Activated T-helper 9 cell treated with anti-CD3 and anti-CD28 coated beads, Interleukin-2, amount 50 U/mL, for 16 hours (primary cell): ENCODE measurements around the gene ARHGAP6.

Source experiments
- DNase-seq: peaks from one replicate; pipeline ENCODE4 v3.0.0-alpha.2; 2020; ENCODE audit warnings: low read depth

Gene ARHGAP6

GRCh38 chrX:11665168-11666111 lies at the start of gene ARHGAP6:
Gene ARHGAP6 (minus strand): TSS chrX:11665920. CDS start chrX:11664828, 1,092 bp downstream.
- no peak for DNase-seq

- DNase-seq, result no peak
Measured at GRCh38 chrX:11704725-11705495, 39.2 kb upstream of the ARHGAP6 start.

DNA sequence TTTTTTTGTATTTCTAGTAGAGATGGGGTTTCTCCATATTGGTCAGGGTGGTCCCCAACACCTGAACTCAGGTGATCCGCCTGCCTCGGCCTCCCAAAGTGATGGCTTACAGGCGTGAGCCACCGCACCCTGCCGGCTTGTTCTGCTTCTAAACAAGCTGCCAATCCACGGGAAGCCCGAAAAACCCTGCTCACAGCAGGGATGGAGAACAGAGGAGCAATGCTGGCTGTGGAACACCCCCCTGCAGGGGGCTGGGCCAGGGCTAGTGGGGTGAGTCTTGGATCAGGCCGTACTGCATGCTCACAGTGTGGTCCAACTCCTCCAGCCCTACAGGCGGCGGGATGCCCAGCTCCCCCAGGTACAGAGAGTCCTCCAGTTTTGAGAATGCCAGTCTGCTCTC lies 38.1 kb upstream of the ARHGAP6 start:
- no peak for DNase-seq

DNA sequence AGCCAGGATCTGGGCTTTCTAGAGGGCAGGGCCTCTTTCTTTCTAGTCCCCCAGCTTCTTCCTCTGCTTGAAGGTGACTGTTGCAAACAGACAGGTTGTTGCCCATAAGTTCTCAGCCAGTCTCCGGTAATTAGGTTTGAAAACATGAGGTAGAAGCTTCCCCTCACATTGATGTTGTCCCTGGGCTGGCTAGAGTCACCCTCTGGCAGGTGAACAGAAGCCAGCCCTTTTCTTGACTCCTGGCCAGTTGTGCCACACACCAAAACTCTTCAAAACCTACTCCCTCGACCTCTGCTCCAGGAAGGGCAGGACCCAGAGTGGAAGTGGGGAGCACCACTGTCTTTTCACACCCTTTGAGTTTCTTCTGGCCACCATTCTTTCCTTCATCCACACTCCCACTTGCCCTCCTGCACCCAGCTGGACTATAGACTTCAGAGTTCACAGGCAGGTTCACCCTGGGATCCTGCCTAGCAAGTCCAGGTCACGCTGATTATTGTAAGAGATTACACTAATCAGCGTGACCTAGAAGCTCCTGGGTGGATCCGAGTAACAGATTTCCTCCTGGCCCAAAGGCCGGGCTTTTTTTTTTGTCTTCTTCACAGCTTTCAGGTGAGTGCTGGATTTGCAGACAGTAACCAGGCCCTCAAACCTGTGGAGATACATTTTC lies 37.4 kb upstream of the ARHGAP6 start:
- DNase-seq, result no peak

DNA sequence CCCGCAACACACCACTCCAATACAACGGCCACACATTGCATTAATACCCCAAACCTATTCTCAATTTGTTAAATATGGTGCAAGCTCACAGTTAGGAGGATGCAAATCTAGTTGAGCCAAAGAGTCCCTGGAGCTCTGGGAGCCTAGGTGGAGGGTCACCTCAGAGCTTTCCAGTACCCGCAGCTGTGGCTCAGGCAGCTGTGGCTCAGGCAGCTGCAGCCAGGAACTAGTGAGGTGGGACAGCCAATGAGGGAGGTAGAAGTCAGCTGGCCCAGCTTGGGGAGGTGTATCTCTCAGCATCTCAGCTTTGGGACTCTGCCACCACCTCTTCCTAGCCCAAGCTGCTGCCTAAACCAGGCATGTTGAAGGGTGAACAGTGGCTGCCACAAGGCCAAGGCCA lies 36.7 kb upstream of the ARHGAP6 start:
- DNase-seq, result no peak

DNA sequence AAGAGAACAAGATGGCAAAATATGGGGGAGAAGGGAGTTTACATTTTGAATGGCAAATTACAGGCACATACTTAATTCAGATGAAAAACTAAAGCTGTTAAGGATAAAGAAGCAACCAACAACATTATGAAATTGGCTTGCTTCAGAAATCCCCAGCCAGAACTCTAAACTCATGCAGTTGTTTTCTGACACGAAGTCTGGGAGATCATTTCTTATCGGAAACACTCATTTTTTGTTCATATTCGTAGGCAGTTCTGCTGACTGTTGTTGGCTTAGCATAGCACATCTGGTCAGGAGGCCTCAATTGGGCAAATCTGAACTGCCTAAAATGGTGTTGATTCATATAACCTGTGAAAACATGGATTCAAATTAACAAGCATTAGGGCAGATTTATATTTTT lies 33.0 kb upstream of the ARHGAP6 start:
- no peak for DNase-seq

DNA sequence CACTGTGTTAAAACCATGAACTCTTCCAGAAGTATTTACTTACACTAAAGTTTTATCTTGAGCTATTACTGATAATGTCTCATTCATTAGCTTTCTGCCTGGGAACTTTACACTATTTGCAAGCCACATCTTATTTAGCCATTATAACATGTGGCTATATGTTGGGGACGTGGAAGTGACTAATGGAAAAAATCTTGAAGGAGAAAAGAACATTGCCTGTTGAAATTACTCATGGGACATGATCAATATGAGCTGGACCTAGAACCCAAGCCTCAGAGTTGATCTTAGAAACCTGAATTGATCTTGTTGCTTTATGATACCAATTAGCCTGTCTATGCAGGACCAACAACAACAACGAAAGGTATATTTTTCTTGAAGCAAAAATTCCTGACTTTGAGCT lies 22.5 kb upstream of the ARHGAP6 start:
- DNase-seq, result no peak

GRCh38 chrX:11687157-11687556 lies 21.4 kb upstream of the ARHGAP6 start:
- no peak for DNase-seq

DNA sequence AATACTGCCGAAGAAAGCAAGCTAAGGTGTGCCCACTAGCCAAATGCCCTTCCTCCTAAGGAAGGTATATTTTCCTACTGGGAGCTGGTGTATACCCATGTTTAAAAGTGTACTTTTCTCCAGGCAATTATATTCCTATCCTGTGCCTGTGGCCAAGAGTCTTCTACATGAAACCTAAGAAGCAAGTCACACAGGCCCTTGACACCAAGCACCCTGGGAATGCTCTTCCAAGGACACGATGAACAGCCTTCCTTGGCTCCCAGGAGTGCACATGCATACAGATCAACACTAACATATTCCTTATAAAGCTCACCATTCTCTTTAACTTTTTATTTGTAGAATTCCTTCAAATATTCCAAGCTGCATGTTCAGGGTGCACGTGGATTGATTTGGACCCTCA lies 17.3 kb upstream of the ARHGAP6 start:
- no peak for DNase-seq

DNA sequence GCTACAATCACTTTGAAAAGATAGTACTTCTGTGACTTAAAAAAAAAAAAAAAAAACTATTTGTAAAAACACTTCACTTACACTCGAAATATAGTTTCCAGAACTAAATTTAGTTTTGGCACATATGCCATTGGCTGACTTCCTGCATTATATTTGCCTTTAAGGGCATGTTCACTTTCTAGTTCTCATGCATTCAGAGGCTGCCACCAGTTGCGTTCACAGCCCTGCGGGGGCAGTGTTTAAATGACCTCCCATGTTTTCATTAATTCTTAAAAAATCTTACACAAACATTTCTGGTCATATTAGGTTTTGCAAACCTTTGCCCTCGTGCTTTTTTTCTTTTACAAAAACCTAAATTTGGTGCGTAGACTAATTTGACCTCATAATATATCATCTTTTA lies 12.4 kb upstream of the ARHGAP6 start:
- no peak for DNase-seq

- DNase-seq, result no peak
Measured at GRCh38 chrX:11672213-11672612, 6.5 kb upstream of the ARHGAP6 start.

DNA sequence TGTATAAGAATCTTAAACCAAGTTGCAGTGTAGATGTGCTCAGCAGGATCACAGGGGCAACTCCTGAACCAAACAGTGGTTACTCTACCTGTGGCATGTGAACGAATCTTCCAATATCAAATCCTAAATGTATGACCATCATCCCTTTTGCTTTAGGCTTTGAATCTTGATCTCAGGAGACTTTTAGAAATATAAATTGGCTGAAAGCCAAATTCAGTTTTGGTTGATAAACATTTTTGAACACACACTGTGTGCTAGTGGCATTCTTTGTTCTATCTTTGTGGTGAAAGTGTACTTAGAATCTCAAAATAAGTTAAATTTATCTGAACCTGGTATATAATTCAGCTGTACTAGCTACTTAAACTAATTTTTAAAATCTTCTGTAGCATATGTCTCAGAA lies 4.6 kb upstream of the ARHGAP6 start:
- DNase-seq, result no peak

GRCh38 chrX:11666952-11667685 lies 1.4 kb upstream of the ARHGAP6 start:
- no peak for DNase-seq

- DNase-seq, result no peak
Measured at GRCh38 chrX:11666164-11666563, 444 bp upstream of the ARHGAP6 start.

- no peak for DNase-seq
Measured at GRCh38 chrX:11664211-11665167, 1.2 kb downstream of the ARHGAP6 start.

DNA sequence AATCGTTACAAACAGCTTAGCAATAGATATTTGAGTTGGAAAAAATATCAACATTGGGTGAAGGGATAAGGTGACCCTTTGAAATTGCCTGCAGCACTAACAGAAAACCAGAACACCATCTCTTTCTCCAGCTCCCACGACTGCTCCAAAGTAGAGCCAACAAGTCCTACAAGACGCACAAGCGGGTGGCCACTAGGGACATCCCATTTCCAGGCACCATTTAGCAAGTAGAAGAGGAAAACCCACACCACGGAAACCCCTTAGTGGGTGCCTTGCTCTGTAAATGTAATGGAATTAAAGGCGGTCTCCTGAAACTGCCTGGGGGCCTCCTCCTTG lies 1.9 kb downstream of the ARHGAP6 start:
- DNase-seq, result no peak

DNA sequence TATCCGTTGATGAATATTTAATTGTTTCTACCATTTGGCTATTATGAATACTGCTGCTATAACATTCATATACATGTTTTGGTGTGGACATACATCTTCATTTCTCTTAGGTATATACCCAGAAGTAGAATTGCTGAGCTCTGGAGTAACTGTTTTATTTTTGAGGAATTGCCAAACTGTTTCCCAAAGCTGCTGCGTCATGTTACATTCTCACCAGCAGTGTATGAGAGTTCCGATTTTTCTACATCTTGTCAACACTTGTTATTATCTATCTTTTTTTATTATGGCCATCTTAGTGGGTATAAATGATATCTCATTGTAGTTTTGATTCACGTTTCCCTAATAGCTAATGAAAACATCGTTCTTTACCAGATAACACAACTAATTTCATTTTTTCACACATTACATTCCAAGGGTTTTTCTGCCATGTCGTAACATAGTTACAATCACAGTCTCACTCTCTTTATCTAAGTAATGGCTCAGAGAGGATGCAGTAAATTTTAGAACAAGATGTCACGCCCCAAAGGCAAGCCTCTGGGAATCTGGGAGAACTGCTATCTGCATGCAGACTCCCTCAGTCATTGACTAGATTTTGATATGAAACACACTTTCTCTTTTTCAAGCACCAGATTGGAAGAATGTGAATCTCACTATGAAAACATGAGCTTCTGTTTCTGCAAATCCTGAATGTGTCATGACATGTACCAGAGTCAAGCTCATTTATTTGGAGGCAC lies 10.3 kb downstream of the ARHGAP6 start:
- DNase-seq, result no peak

DNA sequence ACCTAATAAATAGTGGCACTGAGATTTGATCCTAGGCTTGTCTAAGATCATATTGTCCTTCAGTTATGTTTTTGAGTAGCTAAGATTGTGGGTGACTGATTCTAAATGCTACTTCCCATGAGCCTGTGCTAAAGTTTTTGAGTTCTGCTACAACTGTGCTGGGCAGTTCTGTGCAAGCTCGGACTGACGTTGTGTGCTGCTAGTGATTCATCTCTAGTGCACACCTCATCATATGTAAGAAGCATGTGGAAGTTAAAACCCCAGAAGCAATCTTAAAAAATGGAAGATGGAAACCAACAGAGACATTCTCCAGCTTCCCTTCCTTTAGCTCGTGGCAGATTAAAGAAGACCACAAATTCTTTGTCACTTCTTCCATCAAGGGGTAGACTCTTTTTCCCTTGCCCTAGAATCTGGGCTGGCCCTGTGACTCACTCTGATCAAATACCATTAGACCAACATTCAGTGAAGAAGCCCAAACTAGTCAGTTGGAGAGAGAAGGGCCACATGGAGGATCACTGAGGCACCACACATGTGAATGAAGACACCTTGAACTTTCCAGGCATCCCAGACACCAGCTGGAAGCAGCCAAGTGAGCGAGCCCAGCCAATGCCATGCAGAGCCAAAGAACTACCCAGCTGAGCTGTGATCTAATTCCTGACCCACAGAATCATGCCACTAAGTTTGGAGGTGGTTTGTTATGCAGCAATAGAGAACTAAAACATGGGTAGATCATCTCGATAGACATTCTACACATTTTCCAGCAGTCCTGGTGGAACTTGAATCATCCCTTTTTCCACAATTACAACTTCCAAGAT lies 16.8 kb downstream of the ARHGAP6 start:
- DNase-seq, result no peak

GRCh38 chrX:11647138-11647537 lies 18.6 kb downstream of the ARHGAP6 start:
- DNase-seq, result no peak
